Cardiac septum (tissue), 1 donor: ENCODE results near the gene NCL. TPM values are rescaled to one million over a fixed set of nuclear protein-coding genes. Genes with fewer than 3 reads are reported as not detected.
"Not testable (repeated sequence)": the region's sequence is repeated elsewhere in the genome, so short reads cannot be mapped to it uniquely, and the experiment has no call there.

Experiments
- DNase-seq: peaks from one replicate; pipeline ENCODE4 v3.0.0-alpha.2; 2020; ENCODE audit warnings: low spot score
- intact Hi-C: fragments of 100-400 bp; cut with DNase I; formaldehyde crosslinking; loops from one replicate; pipeline ENCODE4 v1.14.0; 2022
- total RNA-seq: library from RNA; stranded (reverse); fragmentation: NEBNext Ultra II Directional; extraction: Animal tissue kit (Norgen Biotek cat#: 25700); gene quantifications from one replicate; pipeline ENCODE4 v1.2.1, GENCODE V29; 2021
- donor health status: DM: no; HTN: no; CAD: no.

NCL gene
- total RNA-seq, 1 donor from 2014 or later = 299 TPM

- peak; percentile 87 for DNase-seq
- intact Hi-C loops = loop anchor here (2.0 kb wide), 2 partner anchors 183 to 303 kb away; no protein-coding TSS in a partner anchor
Measured at GRCh38 chr2:231411831-231412617, 52.3 kb downstream of the NCL start.

GRCh38 chr2:231411237-231411636 is 53.0 kb downstream of the NCL start:
- no peak for DNase-seq
- intact Hi-C loops = loop anchor here (2.0 kb wide), 1 partner anchor 182 kb away; no protein-coding TSS in a partner anchor

- intact Hi-C loops = loop anchor here (2.0 kb wide), 1 partner anchor 182 kb away; no protein-coding TSS in a partner anchor
- DNase-seq = no peak
Measured at GRCh38 chr2:231410293-231411004, 53.8 kb downstream of the NCL start.

- DNase-seq = no peak
- intact Hi-C loops = loop anchor here (2.0 kb wide), 1 partner anchor 181 kb away; no protein-coding TSS in a partner anchor
Measured at GRCh38 chr2:231409776-231410175, 54.5 kb downstream of the NCL start.

GRCh38 chr2:231408304-231408703 is 56.0 kb downstream of the NCL start:
- intact Hi-C loops, DNase-seq: not testable (repeated sequence)

- DNase-seq, intact Hi-C loops: not testable (repeated sequence)
Measured at GRCh38 chr2:231407686-231408085, 56.6 kb downstream of the NCL start.

- intact Hi-C loops, DNase-seq: not testable (repeated sequence)
Measured at GRCh38 chr2:231405601-231406367, 58.5 kb downstream of the NCL start.

GRCh38 chr2:231404183-231404578 is 60.1 kb downstream of the NCL start:
- intact Hi-C loops, DNase-seq: not testable (repeated sequence)

Other genes starting within 250 kb of the NCL start
- gene B3GNT7, start 68.8 kb downstream of the NCL start, total RNA-seq = 5.4 TPM
- 0.22 TPM for gene NMUR1, start 66.0 kb upstream of the NCL start, total RNA-seq
- not detected for gene TEX44, start 128.4 kb upstream of the NCL start, total RNA-seq
- gene PTMA, start 244.0 kb upstream of the NCL start, total RNA-seq = 256 TPM